GM18861 (cell line): Measurements from ENCODE around the gene HIRIP3.
A peak's percentile ranks its signal among the peaks of the same experiment; 100 is the strongest.
"Not testable (repeated sequence)": the region's sequence is repeated elsewhere in the genome, so short reads cannot be mapped to it uniquely, and the experiment has no call there.

Experiments used
- ATAC-seq: cut with Tn5 transposase; IDR thresholded peaks from one replicate; pipeline ENCODE4 v1.9.1; 2021; ENCODE audit not compliant: unreplicated experiment

Gene HIRIP3, protein sequence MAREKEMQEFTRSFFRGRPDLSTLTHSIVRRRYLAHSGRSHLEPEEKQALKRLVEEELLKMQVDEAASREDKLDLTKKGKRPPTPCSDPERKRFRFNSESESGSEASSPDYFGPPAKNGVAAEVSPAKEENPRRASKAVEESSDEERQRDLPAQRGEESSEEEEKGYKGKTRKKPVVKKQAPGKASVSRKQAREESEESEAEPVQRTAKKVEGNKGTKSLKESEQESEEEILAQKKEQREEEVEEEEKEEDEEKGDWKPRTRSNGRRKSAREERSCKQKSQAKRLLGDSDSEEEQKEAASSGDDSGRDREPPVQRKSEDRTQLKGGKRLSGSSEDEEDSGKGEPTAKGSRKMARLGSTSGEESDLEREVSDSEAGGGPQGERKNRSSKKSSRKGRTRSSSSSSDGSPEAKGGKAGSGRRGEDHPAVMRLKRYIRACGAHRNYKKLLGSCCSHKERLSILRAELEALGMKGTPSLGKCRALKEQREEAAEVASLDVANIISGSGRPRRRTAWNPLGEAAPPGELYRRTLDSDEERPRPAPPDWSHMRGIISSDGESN

DNA sequence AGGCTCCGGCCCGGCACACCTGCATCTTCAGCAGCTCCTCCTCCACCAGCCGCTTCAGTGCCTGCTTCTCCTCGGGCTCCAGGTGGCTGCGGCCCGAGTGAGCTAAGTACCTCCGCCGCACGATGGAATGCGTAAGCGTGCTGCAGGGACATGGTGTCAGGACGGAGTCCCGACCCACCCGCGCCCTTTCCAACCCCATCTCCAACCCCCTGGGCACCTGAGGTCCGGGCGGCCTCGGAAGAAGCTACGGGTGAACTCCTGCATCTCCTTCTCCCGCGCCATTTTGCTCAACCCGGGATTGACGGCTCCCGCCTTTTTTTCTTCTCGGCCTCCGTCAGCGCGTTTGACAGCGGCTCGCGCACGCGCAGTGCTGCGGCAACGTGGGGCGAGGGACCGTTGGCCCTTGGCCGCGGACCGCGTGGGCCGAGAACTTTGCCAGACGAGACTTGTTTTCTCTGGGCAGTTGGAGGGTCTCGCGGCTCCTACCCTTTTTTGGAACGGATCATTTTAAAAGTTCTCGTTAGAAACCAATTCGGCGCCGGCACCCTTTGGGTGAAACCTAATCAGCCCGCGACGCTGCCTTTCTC is at the start of gene HIRIP3:
Gene HIRIP3 (minus strand): TSS at position 294 of the 587 bp plus-strand sequence. CDS start 12 bp downstream, at position 282.
- peak; percentile 40 for ATAC-seq

DNA sequence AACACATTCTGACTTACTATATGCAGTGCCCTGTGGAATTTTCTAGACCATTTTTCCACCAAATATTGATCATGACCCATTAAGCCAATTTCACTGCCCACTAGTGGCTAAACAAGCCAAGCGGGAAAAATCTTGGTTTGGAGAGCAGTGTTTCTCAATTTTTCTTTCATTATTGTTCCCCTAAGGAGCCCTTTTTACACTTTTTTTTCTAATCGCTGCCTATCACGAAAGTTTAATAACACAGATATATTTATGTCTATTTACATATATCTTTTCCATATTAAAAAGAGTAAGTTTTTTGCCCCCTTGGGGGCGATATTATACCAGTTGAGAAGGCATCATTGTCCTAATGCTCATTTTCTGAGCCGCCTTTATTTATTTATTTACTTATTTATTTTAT is 46.4 kb upstream of the HIRIP3 start:
- no peak for ATAC-seq

DNA sequence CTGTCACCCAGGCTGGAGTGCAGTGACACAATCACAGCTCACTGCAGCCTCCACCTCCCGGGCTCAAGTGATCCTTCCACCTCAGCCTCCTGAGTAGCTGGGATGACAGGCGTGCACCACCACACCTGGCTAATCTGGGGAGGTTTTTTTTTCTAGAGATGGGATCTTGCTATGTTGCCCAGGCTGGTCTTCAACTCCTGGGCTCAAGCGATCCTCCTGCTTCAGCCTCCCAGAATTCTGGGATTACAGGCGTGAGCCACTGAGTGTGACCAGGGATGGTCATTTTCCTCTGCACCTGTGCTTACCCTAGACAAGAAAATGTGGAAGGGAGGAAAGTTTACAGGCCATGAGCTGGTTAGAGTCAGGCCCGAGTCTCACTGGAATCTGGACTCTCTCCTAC is 45.3 kb upstream of the HIRIP3 start:
- not testable (repeated sequence) for ATAC-seq

DNA sequence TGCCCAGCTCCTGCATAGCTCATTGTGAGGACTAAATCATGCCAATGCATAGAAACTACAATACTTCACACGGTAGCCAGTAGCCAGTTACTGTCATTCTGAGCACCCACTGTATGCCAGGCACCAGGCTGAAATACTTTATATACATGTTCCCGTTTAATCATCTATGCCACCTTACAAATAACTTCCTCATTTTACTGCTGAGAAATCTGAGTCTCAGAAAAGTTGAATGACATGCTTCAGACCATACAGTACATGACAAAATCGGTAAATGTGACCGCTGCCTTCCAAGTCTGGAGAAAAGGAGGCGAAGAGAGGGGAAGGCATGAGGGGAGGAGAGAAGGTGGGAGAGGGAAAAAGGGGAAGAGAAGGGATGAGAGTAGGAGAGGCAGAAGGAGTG is 44.8 kb upstream of the HIRIP3 start:
- ATAC-seq, result no peak

DNA sequence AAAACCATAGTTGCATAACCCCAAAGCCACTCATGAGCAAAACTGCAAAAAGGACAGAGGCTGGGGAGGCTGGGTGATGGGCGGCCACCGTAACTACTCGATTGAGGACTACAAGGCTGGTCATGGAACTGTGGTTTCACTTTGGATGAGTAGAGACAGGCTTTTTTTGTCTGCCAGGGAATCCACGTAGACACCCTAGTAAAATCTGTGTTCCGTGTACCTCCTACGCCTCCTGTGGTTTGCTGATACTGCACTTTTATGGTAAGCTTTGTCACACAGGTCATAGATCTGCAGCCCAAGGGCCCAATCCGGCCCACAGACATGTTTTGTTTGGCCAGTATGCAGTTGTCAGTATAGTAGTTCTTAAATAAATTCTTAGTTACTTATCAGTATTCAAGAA is 37.9 kb upstream of the HIRIP3 start:
- no peak for ATAC-seq

DNA sequence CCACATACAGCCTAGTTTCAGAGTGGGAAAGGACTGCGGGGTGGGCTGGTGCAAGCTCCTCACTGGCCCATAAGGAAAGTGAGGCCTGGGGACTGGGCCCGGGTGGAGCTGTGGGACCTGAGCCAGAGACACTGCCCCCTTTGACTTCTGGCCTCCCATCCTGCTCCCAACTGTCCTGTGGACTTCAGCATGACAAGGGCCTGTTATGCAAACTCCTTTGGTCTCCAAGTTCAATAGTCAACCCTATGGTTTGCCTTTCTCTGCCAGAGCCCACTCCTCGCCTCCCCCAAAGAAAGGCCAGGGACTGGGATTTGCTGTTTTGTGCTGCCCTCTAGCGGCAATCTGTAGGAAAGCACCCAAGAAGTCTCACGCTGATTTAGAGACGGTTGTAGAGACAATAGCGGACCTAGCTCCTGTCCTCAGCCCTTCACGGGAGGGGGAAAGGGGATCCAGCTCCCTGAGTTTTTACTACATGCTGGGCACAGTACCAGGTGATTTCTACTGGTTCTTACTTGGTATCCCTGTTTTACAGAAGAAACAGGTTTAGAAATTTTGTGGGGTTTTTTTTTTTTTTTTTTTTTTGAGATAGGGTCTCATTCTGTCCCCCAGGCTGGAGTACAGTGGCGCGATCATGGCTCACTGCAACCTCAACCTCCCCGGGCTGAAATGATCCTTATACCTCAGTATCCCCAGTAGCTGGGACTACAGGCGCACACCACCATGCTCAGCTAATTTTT is 36.8 kb upstream of the HIRIP3 start:
- ATAC-seq, result no peak

DNA sequence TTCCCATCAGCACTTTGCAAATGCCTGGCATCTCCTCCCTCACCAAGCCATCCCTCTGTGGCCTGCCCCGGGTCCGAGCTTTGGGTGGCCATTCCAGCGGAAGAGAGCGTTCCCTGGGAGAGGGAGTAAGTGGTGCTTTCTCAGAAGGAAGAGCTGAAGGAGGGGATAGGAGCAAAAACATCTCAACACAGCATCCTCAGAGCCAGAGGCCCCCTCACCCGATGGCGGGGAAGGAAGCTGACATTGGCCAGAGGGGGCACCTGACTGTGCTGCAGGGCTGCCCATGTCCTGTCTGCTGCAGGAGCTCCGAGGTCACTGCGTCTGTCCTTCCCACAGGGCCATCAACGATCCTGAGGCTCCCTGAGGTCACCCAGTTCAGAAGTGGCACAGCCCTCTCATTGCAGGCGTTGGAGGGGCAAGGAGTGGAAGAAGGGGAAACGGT is 36.1 kb upstream of the HIRIP3 start:
- ATAC-seq, result no peak

DNA sequence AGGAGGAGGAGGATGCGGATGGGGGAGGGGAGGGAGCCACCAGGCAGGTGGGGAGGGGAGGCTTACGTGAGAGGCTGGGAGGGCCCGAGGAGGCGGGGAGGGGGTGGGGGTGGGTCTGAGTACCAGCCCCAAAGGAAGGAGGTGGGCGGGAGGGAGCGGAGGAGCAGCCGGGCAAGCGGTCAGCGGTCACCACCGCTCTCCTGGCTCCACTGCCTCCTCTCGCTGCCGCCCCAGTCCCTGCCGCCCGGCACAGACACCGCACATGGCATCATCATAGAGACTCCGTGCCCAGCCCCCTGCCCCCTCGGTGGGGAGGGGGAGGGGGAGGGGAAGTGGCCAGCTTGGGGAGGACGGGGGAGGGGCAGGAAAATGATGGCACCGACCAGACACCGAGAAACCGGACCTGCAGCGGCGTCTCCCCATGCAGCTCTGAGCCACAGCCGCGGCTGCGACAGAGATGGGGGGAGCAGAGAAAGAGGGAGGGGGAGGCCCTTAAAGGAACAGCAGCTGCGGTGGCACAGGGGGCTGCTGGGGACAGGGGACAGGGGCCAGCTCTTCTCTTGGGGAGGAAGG is 35.5 kb upstream of the HIRIP3 start, which contains the start of gene TLCD3B:
Gene TLCD3B (minus strand): TSS at position 431 of the 573 bp plus-strand sequence. CDS start 744 bp downstream, outside the sequence.
- ATAC-seq, result no peak

DNA sequence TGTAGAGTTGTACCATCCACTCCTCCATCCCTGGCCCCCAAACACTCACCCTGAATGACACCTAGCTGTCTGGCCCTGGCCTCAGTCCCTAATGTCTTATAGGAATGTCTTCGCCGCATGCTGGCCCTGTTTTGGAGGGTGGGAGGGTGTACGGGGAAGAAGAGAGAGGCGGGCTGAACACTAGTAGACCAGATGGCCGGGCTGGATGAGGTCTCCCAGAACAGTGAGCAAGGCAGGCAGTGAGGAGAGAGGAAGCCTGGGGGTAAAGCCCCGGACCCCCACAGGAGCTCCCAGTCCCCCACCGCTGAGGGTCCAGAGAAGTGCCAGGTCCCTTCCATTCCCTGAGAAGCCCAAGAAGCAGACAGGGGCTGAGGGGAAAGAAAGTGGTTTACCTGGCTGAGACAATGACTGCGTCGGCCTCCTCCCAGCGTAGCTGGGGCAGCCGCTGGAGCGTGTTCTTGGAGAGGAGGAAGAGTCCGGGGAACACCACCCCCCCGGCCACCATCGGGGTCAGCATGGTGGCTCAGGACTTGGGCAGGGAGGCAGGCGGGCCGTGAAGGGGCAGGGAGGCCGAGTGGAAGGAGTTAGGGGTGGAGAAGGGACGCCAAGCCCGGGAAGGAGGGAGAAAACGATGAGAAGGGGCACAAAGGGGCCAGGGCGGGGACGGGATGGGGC is 34.7 kb upstream of the HIRIP3 start:
- no peak for ATAC-seq

DNA sequence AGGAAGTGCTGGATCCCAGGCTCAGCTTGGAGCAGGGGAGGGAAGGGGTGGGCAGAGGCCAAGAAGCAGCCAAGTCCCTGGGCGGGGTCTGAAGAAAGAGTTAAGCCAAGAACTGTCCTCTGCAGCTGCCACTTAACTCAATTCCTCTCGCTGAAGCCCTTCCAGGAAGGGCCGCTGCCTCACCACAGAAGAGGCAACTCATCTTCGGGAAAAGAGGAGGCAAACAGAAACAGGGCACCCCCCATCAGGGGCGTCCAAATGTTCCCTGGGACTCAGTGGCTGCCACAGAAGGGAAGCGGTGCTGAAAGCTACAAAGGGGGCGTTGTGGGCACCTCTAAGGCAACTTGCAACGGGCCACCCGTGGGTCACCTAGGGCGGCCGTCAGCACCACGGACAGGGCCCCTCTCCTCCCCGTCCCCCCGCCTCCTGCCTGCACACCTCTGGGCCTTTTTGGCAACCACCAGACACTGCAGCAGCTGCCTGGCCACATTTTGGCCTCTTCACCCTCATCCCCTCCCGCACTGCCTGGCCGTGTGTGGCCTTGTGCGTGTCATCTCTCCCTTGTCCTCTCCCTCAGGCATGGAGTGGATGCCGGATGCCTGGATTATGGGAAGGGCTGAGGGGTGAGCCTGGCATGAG is 33.1 kb upstream of the HIRIP3 start:
- no peak for ATAC-seq

DNA sequence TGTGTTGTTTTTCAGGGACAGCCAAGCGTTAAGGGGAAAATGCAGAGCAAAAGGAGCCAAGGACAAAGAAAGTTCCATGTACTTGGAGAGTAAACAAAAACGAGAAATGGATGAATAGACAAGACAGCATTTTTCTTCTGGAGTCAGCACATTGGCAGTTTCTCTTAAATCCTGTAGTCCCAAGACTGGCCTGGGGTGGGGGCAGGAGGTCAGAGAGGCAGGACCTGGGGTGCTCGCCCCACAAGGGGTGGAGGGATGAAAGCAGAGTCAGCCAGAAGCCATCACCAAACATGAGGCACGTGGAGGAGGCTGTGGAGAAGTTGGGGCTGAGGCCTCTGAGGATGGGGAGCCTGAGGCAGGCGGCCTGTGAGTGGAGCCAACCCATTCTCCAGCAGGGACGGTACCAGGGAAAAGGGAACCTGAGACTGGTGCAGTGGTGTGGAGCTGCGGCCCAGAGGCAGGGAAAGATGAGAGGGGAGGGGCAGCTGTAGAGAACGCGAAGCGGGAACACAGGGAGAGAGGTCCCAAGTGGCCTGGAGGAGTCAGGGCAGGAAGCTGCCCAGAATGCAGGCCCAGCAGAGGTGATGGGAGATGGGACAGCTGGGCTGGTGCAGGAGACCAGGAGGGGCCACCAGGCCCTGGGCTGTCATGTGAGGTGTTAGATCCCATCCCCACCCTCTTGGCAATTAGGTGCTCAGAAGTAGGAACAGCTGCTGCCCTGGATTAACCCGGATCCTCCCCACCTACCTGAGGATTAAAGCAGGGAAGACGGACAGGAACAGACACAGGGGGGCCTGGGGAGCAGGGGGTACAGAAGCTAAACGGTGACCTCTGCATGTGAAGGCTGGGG is 32.4 kb upstream of the HIRIP3 start:
- ATAC-seq, result no peak

DNA sequence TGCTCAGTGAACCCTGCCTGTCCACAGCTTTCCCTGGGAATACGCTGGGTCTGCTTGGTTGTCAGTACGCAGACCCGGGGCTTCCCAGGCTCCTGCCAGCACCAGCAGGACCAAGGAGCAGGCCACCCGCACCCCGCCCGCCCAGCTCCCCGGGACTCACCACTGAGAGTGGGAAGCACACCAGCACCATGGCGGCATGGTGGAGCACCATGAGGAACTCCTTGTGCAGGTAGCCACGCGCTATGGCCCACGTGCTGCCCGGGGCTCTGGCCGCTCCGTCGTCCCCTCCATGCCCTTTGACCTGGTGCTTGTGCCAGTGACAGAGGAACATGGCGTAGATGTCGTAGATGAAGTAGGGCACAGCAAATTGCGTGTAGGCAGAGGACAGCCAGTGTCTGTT is 31.0 kb upstream of the HIRIP3 start:
- no peak for ATAC-seq

DNA sequence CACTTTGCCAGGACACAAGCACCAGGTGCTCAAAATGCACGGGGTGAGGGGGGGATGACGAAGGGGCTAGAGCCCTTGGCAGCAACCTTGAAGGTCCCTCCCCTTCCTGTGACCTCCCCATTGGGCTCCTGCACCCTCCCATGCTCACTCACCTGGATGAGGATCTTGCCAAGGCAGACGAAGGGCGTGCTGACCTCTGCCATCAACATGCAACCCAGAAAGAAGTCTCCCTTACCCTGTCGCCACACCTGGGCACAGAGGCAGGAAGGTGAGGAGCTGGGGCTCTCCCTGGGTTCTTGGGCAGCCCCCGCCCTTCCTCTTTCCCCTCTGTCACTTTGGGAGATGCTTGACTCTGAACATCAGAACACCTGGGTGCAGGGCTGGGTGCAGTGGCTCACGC is 30.2 kb upstream of the HIRIP3 start:
- no peak for ATAC-seq

DNA sequence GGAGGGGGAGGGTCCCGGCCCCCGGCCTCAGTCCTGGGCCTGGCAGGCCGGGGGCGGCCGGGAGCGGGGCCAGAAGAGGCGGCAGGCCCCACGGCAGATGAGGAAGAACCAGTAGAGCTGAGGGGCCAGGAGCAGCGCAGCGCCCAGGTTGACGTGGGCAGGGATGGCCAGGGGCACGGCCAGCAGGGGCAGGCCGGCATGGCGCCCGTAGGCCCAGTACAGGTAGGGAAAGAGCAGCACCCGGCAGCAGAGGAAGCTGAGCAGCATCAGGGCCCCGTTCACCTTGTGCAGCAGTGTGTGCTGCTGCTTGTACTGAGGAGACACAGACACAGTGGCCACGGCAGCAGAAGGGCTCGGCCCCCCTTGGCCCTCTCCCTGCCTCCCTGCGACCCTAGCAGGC is 29.7 kb upstream of the HIRIP3 start:
- ATAC-seq, result no peak

DNA sequence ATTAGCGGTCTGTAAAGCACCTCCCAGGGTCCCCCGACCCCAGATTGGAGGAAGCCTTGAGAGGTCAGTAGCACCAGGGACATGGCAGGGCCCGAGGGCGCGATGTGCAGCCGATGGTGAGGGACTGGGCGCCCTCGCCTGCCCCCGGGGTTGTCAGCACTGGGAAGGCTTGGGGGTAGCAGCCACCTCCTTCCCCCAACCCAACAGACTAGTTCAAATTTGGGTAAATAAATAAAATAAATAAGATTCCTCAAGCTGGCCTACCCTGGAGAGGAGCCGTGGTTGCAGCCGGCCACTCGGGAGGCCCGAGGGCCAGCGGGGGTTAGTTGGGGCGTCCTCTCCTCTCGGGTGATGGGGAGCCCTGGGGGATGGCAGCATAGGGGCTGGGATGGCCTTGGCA is 29.0 kb upstream of the HIRIP3 start:
- no peak for ATAC-seq

DNA sequence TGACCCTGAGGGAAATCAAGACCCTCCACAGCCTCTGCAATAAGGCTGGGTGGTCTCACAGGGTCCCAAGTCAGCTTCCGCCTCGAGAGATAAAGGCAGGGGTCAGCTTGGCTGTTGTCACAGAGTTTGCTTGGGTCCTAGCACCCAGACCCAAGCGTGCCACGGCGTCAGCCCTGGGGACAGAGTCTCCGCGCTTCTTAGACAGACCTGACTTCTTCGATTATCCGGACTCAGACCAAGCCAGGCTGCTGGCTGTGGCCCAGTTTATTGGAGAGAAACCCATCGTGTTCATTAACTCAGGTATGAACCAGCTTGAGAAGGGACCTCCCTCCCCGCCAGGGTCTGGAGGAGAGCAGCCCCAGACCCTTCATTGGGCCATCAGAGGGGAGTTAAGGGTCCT is 28.2 kb upstream of the HIRIP3 start:
- ATAC-seq, result no peak

DNA sequence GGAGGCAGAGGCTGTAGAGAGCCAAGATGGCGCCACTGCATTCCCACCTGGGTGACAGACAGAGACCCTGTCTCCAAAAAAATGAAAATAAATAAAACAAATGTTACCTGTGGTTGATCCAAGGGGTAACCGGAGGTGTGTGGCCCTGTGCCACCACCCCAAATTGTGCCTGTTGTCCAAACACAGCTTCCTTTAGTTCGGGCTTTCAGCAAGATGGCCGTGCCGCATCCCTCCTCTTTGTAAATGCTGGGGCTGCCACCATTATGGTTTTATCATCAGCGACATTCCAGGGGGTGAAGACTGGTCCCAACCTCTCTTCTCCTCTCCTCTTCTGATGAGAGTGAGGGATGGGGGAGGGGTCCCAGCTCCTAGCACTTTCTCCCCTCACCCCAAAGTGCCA is 27.5 kb upstream of the HIRIP3 start, which contains the start of gene C16orf92:
Gene C16orf92 (plus strand): TSS at position 312 of the 400 bp plus-strand sequence. CDS start 143 bp downstream, outside the sequence.
- ATAC-seq, result no peak

DNA sequence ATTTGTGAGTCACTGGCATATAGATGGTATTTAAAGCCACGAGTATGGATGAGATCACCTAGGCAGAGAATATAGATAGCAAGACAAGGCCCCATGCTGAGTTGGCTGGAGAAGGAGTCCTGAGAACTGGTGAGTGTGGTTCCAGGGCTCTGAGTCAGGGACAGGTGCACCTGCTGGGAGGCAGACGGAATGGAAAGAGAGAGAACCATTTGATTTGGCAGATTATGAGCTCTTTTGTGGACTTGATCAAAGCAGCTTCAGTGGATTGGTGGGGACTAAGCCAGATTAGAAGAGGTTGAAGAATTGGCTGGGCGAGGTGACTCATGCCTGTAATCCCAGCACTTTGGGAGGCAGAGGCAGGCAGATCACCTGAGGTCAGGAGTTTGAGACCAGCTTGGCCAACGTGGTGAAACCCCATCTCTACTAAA is 23.3 kb upstream of the HIRIP3 start:
- ATAC-seq, result no peak

DNA sequence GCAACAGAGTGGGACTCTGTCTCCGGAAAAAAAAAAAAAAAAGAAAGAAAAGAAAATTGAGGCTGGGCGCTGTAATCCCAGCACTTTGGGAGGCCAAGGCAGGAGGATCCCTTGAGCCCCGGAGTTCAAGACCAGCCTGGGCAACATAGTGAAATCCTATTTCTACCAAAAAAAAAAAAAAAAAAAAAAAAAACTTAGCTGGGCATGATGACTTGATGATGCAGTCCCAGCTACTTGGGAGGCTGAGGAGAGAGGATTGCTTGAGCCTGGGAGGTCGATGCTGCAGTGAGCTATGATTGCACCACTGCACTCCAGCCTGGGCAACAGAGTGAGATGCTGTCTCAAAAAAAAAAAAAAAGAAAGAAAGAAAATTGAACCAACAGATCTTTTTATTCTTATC is 22.5 kb upstream of the HIRIP3 start:
- not testable (repeated sequence) for ATAC-seq
